OCI-LY1 (cell line): ENCODE results near the gene CDC42EP4.

Experiments
- EZH2 ChIP-seq: fragments of 200-600 bp; sonication (generic), shearing (Covaris generic); IDR thresholded peaks from 2 replicates; pipeline ENCODE4 v1.8.0; 2017; ENCODE audit warnings: borderline replicate concordance, mixed run types, mild to moderate bottlenecking, antibody characterized with exemption, low read length, moderate library complexity, mixed read lengths
- TF ChIP-seq, protein P1 (sequence below): fragments of 200-600 bp; sonication (generic), shearing (Covaris generic); IDR thresholded peaks from 2 replicates; pipeline ENCODE4 v1.5.1; 2017; ENCODE audit warnings: mild to moderate bottlenecking, antibody characterized with exemption, low read length, moderate library complexity, mixed read lengths

DNA sequence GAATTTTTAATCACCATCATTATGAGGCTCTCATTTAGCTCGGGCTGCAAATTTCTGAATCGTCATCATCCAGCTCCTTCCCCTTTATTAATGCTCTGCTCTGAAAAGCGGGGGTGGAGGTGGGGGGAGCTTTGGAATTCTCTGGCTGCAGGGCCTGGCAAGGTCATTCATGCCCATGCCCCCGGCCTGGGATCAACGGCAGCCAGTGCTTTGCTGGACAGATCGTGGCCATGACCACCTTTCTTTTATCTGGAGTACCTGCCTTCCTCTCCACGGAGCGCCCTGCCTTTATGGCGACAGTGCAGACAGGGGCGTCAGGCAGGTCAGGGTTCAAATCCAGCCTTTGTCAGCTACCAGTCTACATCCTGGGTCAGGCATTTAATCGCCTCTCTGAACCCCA lies 45.0 kb downstream of the CDC42EP4 start:
- TF ChIP-seq EZH2: no peak
- TF ChIP-seq, protein P1, sequence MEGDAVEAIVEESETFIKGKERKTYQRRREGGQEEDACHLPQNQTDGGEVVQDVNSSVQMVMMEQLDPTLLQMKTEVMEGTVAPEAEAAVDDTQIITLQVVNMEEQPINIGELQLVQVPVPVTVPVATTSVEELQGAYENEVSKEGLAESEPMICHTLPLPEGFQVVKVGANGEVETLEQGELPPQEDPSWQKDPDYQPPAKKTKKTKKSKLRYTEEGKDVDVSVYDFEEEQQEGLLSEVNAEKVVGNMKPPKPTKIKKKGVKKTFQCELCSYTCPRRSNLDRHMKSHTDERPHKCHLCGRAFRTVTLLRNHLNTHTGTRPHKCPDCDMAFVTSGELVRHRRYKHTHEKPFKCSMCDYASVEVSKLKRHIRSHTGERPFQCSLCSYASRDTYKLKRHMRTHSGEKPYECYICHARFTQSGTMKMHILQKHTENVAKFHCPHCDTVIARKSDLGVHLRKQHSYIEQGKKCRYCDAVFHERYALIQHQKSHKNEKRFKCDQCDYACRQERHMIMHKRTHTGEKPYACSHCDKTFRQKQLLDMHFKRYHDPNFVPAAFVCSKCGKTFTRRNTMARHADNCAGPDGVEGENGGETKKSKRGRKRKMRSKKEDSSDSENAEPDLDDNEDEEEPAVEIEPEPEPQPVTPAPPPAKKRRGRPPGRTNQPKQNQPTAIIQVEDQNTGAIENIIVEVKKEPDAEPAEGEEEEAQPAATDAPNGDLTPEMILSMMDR: no peak
